ENCODE data around the gene SLC24A3. TPM values are rescaled to one million over a fixed set of nuclear protein-coding genes. Genes with fewer than 3 reads are reported as not detected.

The SLC24A3 gene
- total and polyA plus RNA-seq, 5 donors, result 0.57 to 1.1 (median 0.76) TPM

- Histone ChIP-seq H3K27ac (ENCODE audit: low read length) (no peak overlapping the region), H3K4me1 (ENCODE audit: control insufficient read depth, insufficient read depth, low read length) (no peaks in the 10 kb centered on the region), H3K27me3 (ENCODE audit: control insufficient read depth, insufficient read depth) (no peaks in the 10 kb centered on the region), H3K9me3 (ENCODE audit: control insufficient read depth, low read length) (no peaks in the 10 kb centered on the region), H3K4me3 (ENCODE audit: low read length) (no peak overlapping the region)
- ATAC-seq (no peak), DNase-seq (no peak)
- intact Hi-C loops (cut with DNase I), result no loop called here
- 75% methylated on average over 9 of the region's 9 CpGs for WGBS
Observed at GRCh38 chr20:19602675-19603375, 390.4 kb downstream of the SLC24A3 start.

DNA sequence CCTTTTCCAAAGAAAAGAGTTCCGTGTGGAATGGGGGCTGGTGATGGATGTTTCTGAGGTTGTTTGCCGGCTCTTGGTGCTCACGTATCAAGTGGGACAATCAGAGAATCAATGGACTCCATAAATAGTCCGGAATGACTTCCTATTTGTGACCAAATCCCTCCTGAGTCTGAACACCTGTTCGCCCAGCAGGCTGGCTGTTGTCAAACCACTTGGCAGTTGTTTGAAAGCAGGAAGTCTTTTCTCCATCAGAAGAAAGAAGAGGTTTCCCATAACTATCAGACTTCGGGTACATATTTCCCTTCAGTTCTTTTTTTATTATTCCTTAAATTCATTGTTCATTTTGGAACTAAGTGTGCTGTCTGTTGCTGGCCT is 390.9 kb downstream of the SLC24A3 start:
- ATAC-seq, result no peak
- WGBS, result 61% methylated on average over 6 of the region's 6 CpGs

DNA sequence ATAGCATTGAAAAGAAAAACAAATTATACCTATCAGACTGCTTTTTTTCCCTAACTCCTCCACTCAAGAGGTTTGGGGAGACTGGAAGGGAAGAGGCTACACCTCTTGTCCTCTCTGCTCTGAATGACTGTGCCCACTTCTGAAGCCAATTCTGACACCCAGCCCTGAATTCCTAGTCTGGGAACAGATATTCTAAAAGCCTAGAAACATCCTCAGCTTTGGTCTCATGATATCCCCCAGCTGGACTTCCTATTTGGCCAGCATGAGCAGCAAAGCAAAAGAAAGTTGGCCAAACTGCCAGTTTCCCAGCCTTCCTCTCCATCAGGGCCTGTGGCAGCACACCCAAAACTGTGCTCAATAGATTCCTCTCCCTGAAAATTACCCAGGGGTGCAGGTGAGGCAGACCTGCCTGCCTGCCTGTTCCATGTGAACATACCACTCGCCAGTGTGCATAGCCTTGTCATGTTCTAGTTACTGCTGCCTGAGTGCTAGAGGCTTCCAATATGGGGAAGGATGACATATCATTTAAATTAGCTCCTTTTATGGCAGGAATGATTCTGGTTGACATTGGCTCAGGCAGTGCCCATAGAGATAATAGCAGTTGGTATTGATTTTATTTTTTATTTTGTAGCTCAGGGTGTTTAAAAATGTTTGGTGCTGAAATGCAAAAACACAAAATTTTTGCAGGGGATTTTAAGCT is 393.5 kb downstream of the SLC24A3 start:
- intact Hi-C loops (cut with DNase I), result no loop called here
- WGBS, result 50% methylated on average over 1 of the region's 1 CpG
- DNase-seq (no peak), ATAC-seq (peak; percentile 16 to 74)
- no peak overlapping the region for H3K27ac ChIP-seq (ENCODE audit: low read length)
- no peak overlapping the region for H3K4me3 ChIP-seq (ENCODE audit: low read length)
- H3K27me3 ChIP-seq (ENCODE audit: control insufficient read depth, insufficient read depth), result no peaks in the 10 kb centered on the region
- no peaks in the 10 kb centered on the region for H3K4me1 ChIP-seq (ENCODE audit: control insufficient read depth, insufficient read depth, low read length)
- no peaks in the 10 kb centered on the region for H3K9me3 ChIP-seq (ENCODE audit: control insufficient read depth, low read length)

More for the DNA sequence above, 390.9 kb downstream of the SLC24A3 start:
- H3K9me3 ChIP-seq (ENCODE audit: control insufficient read depth, low read length), result no peaks in the 10 kb centered on the region
- no peak overlapping the region for H3K4me3 ChIP-seq (ENCODE audit: low read length)
- no peaks in the 10 kb centered on the region for H3K4me1 ChIP-seq (ENCODE audit: control insufficient read depth, insufficient read depth, low read length)
- no peaks in the 10 kb centered on the region for H3K27me3 ChIP-seq (ENCODE audit: control insufficient read depth, insufficient read depth)
- no peak for DNase-seq
- no peak overlapping the region for H3K27ac ChIP-seq (ENCODE audit: low read length)
- intact Hi-C loops (cut with DNase I), result no loop called here

- WGBS, result 70% methylated on average over 2 of the region's 2 CpGs
- ATAC-seq, result no peak
- DNase-seq, result no peak
- no peaks in the 10 kb centered on the region for H3K4me1 ChIP-seq (ENCODE audit: control insufficient read depth, insufficient read depth, low read length)
- H3K27me3 ChIP-seq (ENCODE audit: control insufficient read depth, insufficient read depth), result no peaks in the 10 kb centered on the region
- no peak overlapping the region for H3K4me3 ChIP-seq (ENCODE audit: low read length)
- no peaks in the 10 kb centered on the region for H3K9me3 ChIP-seq (ENCODE audit: control insufficient read depth, low read length)
- H3K27ac ChIP-seq (ENCODE audit: low read length), result no peak overlapping the region
- intact Hi-C loops (cut with DNase I), result no loop called here
Observed at GRCh38 chr20:19609642-19610223, 397.3 kb downstream of the SLC24A3 start.

DNA sequence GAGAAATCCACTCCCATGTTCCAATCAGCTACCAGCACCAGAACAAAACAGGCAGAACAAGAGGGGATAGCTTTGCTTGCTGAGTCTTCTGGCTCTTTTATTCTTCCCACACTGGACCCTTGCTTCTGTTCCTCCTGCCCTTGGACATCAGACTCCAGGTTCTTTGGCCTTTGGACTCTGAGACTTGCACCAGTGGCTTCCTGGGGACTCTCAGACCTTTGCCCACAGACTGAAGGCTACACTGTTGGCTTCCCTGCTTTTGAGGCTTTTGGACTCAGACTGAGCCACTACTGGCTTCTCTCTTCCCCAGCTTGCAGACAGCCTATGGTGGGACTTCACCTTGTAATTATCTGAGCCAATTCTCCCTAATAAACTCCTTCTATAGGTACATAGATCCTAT is 403.2 kb downstream of the SLC24A3 start:
- no peaks in the 10 kb centered on the region for H3K9me3 ChIP-seq (ENCODE audit: control insufficient read depth, low read length)
- ATAC-seq, result no peak
- H3K27ac ChIP-seq (ENCODE audit: low read length), result no peak overlapping the region
- no peaks in the 10 kb centered on the region for H3K27me3 ChIP-seq (ENCODE audit: control insufficient read depth, insufficient read depth)
- no peaks in the 10 kb centered on the region for H3K4me1 ChIP-seq (ENCODE audit: control insufficient read depth, insufficient read depth, low read length)
- no peak overlapping the region for H3K4me3 ChIP-seq (ENCODE audit: low read length)
- intact Hi-C loops (cut with DNase I), result no loop called here
- no peak for DNase-seq

GRCh38 chr20:19616081-19616480 is 403.6 kb downstream of the SLC24A3 start:
- intact Hi-C loops (cut with DNase I), result no loop called here
- no peak for DNase-seq
- ATAC-seq, result no peak
- Histone ChIP-seq H3K27ac (ENCODE audit: low read length) (no peak overlapping the region), H3K4me3 (ENCODE audit: low read length) (no peak overlapping the region), H3K4me1 (ENCODE audit: control insufficient read depth, insufficient read depth, low read length) (no peaks in the 10 kb centered on the region), H3K27me3 (ENCODE audit: control insufficient read depth, insufficient read depth) (no peaks in the 10 kb centered on the region), H3K9me3 (ENCODE audit: control insufficient read depth, low read length) (no peaks in the 10 kb centered on the region)
- WGBS, result 81% methylated on average over 2 of the region's 2 CpGs

DNA sequence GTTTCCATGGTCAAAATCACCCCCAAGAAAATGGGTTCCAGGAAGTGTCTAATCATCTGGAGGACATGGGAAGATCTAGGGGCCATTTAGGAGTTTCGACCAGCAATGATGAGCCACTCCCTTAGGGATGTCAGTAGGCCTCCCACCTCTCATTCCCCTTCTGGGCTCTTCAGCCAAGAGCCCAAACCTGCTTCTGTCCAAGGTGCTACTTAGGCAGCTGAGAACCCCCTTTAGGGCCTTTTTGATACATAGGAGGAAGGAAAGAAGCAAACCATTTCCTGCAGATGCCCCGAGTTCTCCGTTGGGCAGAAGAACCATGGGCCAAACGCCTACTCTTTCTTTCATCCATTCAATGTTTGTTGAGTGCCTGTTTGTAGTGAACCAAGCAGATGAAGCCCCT is 404.2 kb downstream of the SLC24A3 start:
- H3K27ac ChIP-seq (ENCODE audit: low read length), result no peak overlapping the region
- 70% methylated on average over 4 of the region's 4 CpGs for WGBS
- no peaks in the 10 kb centered on the region for H3K27me3 ChIP-seq (ENCODE audit: control insufficient read depth, insufficient read depth)
- H3K4me1 ChIP-seq (ENCODE audit: control insufficient read depth, insufficient read depth, low read length), result no peaks in the 10 kb centered on the region
- no peaks in the 10 kb centered on the region for H3K9me3 ChIP-seq (ENCODE audit: control insufficient read depth, low read length)
- no peak overlapping the region for H3K4me3 ChIP-seq (ENCODE audit: low read length)
- DNase-seq (no peak), ATAC-seq (no peak)
- intact Hi-C loops (cut with DNase I), result no loop called here

- intact Hi-C loops (cut with DNase I), result no loop called here
Observed at GRCh38 chr20:19617256-19617655, 404.8 kb downstream of the SLC24A3 start.

DNA sequence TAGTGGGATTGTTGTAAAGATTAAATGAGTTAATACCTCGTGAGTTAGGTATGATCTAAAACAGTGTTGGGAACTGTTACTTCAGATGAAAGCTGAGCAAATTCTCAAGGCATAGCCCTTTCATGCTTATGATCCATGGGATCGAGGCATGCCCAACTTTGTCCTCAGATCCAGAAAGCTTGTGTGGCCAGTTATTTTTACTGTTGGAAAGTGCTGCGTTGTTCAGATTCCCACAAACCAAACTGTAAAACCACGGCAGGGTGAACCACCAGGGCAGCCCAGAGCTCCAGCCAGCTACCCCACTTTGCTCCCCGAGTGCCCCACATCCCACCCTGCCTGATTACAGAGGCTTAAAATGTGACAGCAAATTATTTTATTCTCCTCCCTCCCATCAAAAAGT is 406.3 kb downstream of the SLC24A3 start:
- WGBS, result 79% methylated on average over 5 of the region's 5 CpGs
- no peak for ATAC-seq
- intact Hi-C loops (cut with DNase I), result no loop called here

More at GRCh38 chr20:19617256-19617655, 404.8 kb downstream of the SLC24A3 start:
- Histone ChIP-seq H3K4me3 (ENCODE audit: low read length) (no peak overlapping the region), H3K9me3 (ENCODE audit: control insufficient read depth, low read length) (no peaks in the 10 kb centered on the region), H3K27me3 (ENCODE audit: control insufficient read depth, insufficient read depth) (no peaks in the 10 kb centered on the region), H3K4me1 (ENCODE audit: control insufficient read depth, insufficient read depth, low read length) (no peaks in the 10 kb centered on the region), H3K27ac (ENCODE audit: low read length) (no peak overlapping the region)
- ATAC-seq (no peak), DNase-seq (no peak)
- 82% methylated on average over 5 of the region's 5 CpGs for WGBS

GRCh38 chr20:19619904-19620430 is 407.5 kb downstream of the SLC24A3 start:
- 34% methylated on average over 2 of the region's 2 CpGs for WGBS
- Histone ChIP-seq H3K9me3 (ENCODE audit: control insufficient read depth, low read length) (no peaks in the 10 kb centered on the region), H3K4me3 (ENCODE audit: low read length) (no peak overlapping the region), H3K27me3 (ENCODE audit: control insufficient read depth, insufficient read depth) (no peaks in the 10 kb centered on the region), H3K4me1 (ENCODE audit: control insufficient read depth, insufficient read depth, low read length) (no peaks in the 10 kb centered on the region), H3K27ac (ENCODE audit: low read length) (no peak overlapping the region)
- no peak for DNase-seq
- ATAC-seq, result no peak
- intact Hi-C loops (cut with DNase I), result no loop called here

More for the DNA sequence above, 406.3 kb downstream of the SLC24A3 start:
- no peak for DNase-seq
- Histone ChIP-seq H3K9me3 (ENCODE audit: control insufficient read depth, low read length) (no peaks in the 10 kb centered on the region), H3K4me3 (ENCODE audit: low read length) (no peak overlapping the region), H3K4me1 (ENCODE audit: control insufficient read depth, insufficient read depth, low read length) (no peaks in the 10 kb centered on the region), H3K27me3 (ENCODE audit: control insufficient read depth, insufficient read depth) (no peaks in the 10 kb centered on the region), H3K27ac (ENCODE audit: low read length) (no peak overlapping the region)

DNA sequence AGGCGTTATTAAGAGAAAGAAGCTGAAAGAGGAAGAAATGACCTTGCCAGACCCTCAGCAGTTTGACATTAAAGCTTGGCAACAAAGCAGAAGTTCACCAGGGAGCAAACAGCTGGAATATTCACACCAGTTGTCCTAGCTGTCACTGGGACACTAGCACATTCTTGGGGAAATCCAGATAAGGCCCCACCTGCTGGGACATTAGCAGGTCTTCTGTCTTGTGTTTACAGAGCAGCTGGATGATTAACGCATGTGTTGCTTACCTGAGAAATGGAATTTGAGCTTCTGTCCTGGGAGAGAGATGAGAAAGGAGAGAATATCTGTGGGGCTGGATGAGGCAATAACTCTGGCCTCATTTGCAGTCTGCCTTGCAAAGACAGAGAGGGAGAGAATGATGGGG is 408.0 kb downstream of the SLC24A3 start:
- no peak for ATAC-seq
- Histone ChIP-seq H3K9me3 (ENCODE audit: control insufficient read depth, low read length) (no peaks in the 10 kb centered on the region), H3K4me3 (ENCODE audit: low read length) (no peak overlapping the region), H3K27ac (ENCODE audit: low read length) (no peak overlapping the region), H3K4me1 (ENCODE audit: control insufficient read depth, insufficient read depth, low read length) (no peaks in the 10 kb centered on the region), H3K27me3 (ENCODE audit: control insufficient read depth, insufficient read depth) (no peaks in the 10 kb centered on the region)
- WGBS, result 15% methylated on average over 2 of the region's 2 CpGs
- no peak for DNase-seq
- intact Hi-C loops (cut with DNase I), result no loop called here

Measured in right cardiac atrium (tissue), 5 donors.